NCI-H1092 treated with DMSO at 0.1 percent for 48 hours (cell line): ENCODE results near the gene ZNF32.
"Not testable (repeated sequence)": the region's sequence is repeated elsewhere in the genome, so short reads cannot be mapped to it uniquely, and the experiment has no call there.

ENCODE experiments used
- DNase-seq: peaks from one replicate; lab custom pipeline; 2025; lab: John Stamatoyannopoulos, UW

The ZNF32 gene

DNA sequence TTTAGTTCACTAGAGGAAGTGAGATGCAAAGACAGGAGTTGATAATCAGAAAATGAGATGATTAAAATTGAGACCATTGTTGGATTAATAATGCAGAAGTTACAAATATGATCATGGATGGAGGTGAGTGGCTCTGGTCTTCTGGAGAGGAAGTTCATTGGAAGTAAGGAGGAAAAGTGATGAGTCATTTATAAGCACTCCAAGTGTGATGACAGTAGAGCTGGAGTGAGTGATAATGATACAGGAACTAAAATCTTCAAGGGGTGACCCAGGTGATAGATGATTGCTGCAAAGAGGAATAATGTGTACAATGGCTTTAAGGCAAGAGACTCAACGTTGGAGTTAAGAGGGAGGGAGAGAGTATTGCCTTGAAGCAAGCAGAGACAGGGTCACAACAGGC, 20.7 kb downstream of the ZNF32 start:
- no peak for DNase-seq

DNA sequence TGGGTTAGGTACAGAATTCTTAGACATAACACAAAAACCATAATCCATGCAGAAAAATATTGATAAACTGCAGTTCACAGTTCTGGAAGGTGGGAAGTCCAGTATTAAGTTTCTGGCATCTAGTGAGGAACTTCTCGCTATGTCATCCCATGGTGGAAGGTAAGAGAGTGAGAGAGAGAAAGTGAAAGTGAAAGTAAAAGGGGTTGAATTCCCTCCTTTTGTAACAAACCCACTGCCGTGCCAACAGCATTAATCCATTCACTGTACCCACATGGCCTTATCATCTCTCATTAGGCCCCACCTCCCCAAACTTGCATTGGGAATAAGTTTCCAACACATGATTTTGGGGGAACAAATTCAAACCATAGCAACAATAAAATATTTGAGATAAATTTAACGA, 25.3 kb downstream of the ZNF32 start:
- DNase-seq = no peak

DNA sequence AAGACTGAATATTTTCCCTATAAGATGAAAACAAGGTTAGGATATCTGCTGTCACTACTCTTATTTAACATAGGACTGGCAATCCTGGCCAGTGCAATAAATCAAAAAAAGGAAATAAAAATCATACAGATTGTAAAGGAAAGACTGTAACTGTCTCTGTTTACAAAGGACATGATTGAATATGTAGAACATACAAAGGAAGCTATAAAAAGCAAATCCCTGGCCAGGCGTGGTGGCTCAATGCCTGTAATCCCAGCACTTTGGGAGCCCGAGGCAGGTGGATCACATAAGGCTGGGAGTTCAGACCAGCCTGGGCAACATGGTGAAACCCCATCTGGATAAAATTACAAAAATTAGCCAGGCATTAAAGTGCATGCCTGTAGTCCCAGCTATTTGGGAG, 26.6 kb downstream of the ZNF32 start:
- DNase-seq = no peak

GRCh38 chr10:43619368-43619767, 29.3 kb downstream of the ZNF32 start:
- no peak for DNase-seq

DNA sequence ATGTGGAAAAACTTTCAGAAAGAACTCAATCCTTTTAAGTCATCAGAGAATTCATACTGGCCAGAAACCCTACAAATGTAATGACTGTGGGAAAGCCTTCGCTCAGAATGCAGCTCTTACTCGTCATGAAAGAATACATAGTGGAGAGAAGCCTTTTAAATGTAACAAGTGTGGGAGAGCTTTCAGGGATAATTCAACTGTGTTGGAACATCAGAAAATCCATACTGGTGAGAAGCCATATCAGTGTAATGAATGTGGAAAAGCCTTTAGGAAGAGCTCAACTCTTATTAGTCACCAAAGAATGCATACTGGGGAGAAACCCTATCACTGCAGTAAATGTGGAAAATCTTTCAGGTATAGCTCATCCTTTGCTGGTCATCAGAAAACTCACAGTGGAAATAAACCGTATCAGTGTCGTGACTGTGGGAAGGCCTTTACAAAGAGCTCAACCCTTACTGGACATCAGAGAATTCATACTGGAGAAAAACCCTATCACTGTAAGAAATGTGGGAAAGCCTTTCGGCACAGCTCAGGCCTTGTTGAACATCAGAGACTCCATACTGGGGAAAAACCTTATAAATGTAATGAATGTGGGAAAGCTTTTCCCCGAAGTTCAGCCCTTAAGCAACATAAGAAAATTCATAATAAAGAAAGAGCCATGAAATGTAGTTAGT, 31.8 kb downstream of the ZNF32 start:
- no peak for DNase-seq

DNA sequence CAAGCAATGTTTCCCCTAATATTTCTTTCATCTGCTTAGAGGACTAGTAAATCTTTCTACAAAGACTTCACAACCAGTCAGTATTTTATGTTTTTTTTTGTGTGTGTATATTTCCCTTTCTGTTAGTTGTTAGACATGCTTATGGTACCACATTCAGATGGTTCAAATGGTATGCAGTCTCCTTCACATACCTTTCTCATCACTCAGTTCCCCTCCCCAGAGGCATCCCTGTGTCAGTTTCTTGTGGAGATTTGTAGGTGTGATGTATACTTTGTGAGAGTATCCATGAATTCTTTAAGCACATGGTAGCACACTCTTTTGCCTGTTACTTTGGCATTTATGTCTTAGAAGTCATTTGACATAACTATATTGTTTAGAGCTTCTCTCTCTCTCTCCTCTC, 38.0 kb downstream of the ZNF32 start:
- DNase-seq = no peak

- DNase-seq = no peak
These were observed 41.5 kb downstream of the ZNF32 start for GRCh38 chr10:43607199-43607573.

GRCh38 chr10:43606323-43607198, 42.1 kb downstream of the ZNF32 start, which contains the start of gene ZNF485:
ZNF485 (plus strand) TSS chr10:43606438; CDS start chr10:43607051, 613 bp downstream.
- DNase-seq = peak; percentile 67

GRCh38 chr10:43605850-43606322, 42.8 kb downstream of the ZNF32 start:
- no peak for DNase-seq

GRCh38 chr10:43601576-43601975, 47.1 kb downstream of the ZNF32 start:
- not testable (repeated sequence) for DNase-seq

DNA sequence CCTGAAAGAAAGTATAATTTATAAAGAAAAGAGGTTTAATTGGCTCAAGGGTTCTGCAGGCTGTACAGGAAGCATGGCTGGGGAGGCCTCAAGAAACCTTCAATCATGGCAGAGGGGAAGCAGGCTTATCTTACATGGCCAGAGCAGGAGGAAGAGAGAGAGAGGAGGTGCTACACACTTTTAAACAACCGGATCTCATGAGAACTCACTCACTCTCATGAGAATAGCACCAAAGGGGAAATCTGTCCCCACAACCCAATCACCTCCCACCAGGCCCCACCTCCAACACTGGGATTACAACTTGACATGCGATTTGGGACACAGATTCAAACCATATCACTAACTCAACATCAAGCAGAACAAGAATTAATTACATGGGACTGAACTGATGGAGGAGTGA, 49.3 kb downstream of the ZNF32 start:
- no peak for DNase-seq

DNA sequence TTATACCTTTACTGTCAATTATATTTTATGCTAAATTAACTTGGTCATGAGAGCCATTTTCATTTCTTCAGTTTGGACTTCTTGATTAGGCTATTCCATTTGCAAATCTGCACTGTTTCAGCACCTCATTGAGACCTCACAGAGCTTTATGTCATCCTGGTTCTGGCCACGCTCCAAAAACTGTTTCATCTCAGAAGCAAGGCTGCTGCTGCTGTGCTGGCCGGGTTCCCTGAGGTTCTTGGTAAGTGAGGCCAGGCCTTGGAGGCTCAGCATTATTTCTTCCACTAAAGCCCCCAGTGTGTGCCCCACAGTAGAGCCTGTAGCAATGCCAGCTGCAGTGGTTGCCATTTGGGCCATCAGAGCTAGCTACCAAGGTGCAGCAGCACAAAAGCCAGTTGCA, 50.2 kb downstream of the ZNF32 start:
- no peak for DNase-seq

DNA sequence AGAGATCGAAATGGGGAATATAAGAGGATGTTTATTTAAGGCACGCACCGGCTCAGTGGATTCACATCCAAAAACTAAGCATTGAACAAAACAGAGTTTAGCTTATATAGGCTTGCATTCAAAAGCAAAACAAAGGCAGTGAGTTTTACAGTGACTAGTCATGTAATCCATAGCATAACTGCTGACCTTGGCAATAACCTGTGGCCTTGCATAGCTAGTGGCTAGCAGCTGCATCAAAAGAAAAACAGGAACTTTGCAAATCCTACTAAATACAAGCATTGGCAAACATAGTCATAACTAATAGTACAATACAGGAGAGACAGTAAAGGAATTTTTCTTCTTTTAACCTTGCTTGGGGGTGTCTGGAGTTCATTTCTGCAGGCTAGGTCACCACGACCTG, 52.1 kb downstream of the ZNF32 start:
- DNase-seq = no peak

- DNase-seq = no peak
These were observed 52.9 kb downstream of the ZNF32 start for GRCh38 chr10:43595739-43596298.

DNA sequence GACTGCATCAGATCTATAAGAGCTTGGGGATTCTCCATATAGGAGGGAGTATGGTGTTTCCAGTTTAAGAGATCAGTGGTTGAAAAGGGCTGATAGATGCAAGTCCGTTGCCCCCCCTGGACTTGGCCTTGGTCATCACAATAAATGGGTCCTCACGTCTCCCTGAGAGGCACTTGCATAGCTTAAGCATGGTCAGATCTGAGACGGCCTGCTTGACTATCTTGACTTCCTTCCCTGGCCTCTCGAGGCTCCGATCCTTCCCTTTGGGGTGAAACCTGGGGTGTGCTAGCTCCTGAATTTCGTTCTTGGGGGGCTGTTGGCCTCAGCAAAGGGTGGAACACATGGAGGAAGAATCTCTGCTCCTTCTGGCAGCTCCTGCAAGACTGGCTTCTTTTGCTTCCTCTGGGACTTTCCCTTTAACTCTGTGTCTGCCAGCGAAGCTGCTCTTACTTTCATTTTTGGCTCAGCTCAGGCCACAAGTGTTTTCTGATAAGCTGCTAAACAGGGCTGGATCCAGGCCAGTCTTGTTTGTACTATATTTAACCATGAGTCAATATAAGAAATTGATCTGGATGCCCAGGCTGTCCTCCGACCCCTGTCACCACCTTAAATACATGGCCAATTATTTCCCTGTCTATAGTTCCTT, 53.6 kb downstream of the ZNF32 start:
- DNase-seq = no peak
